ENCODE data around the gene DRAP1. TPM values are rescaled to one million over a fixed set of nuclear protein-coding genes. Genes with fewer than 3 reads are reported as not detected.

Gene DRAP1
- polyA plus RNA-seq, 3 donors, result 65.8 to 84.6 (median 75.8) TPM

- no peak for DNase-seq (ENCODE audit: low read depth in 3 of 3, low spot score in 2 of 3)
Measured at GRCh38 chr11:65900125-65900898, 18.9 kb upstream of the DRAP1 start, which contains the start of gene FOSL1. FOSL1 (minus strand) TSS chr11:65900388; CDS start chr11:65900339, 49 bp downstream.

- no peak for DNase-seq (ENCODE audit: low read depth in 3 of 3, low spot score in 2 of 3)
Measured at GRCh38 chr11:65900899-65901180, 18.4 kb upstream of the DRAP1 start.

- DNase-seq (ENCODE audit: low read depth in 3 of 3, low spot score in 2 of 3), result no peak
Measured at GRCh38 chr11:65903068-65903481, 16.2 kb upstream of the DRAP1 start.

- DNase-seq (ENCODE audit: low read depth in 3 of 3, low spot score in 2 of 3), result no peak
Measured at GRCh38 chr11:65903715-65904114, 15.5 kb upstream of the DRAP1 start.

- DNase-seq (ENCODE audit: low read depth in 3 of 3, low spot score in 2 of 3), result no peak
Measured at GRCh38 chr11:65906602-65907001, 12.6 kb upstream of the DRAP1 start.

GRCh38 chr11:65907878-65908277 lies 11.3 kb upstream of the DRAP1 start:
- no peak for DNase-seq (ENCODE audit: low read depth in 3 of 3, low spot score in 2 of 3)

GRCh38 chr11:65911682-65912568 lies 7.3 kb upstream of the DRAP1 start:
- no peak for DNase-seq (ENCODE audit: low read depth in 3 of 3, low spot score in 2 of 3)

- no peak for DNase-seq (ENCODE audit: low read depth in 3 of 3, low spot score in 2 of 3)
Measured at GRCh38 chr11:65912845-65913244, 6.4 kb upstream of the DRAP1 start.

- no peak for DNase-seq (ENCODE audit: low read depth in 3 of 3, low spot score in 2 of 3)
Measured at GRCh38 chr11:65915101-65915820, 4.0 kb upstream of the DRAP1 start.

- DNase-seq (ENCODE audit: low read depth in 3 of 3, low spot score in 2 of 3), result no peak
Measured at GRCh38 chr11:65915821-65916251, 3.4 kb upstream of the DRAP1 start.

GRCh38 chr11:65916391-65916790 lies 2.8 kb upstream of the DRAP1 start:
- no peak for DNase-seq (ENCODE audit: low read depth in 3 of 3, low spot score in 2 of 3)

GRCh38 chr11:65917077-65917433 lies 2.2 kb upstream of the DRAP1 start:
- no peak for DNase-seq (ENCODE audit: low read depth in 3 of 3, low spot score in 2 of 3)

- DNase-seq (ENCODE audit: low read depth in 3 of 3, low spot score in 2 of 3), result no peak
Measured at GRCh38 chr11:65917434-65918210, 1.6 kb upstream of the DRAP1 start.

- no peak for DNase-seq (ENCODE audit: low read depth in 3 of 3, low spot score in 2 of 3)
Measured at GRCh38 chr11:65918211-65919140, 750 bp upstream of the DRAP1 start, which contains the start of gene C11orf68. C11orf68 (minus strand) TSS chr11:65919062; CDS start chr11:65919031, 31 bp downstream.

- peak in 1 of 3 donors; percentile 18 for DNase-seq (ENCODE audit: low read depth in 3 of 3, low spot score in 2 of 3)
Measured at GRCh38 chr11:65919573-65920371, 546 bp downstream of the DRAP1 start.

- no peak for DNase-seq (ENCODE audit: low read depth in 3 of 3, low spot score in 2 of 3)
Measured at GRCh38 chr11:65920372-65920802, 1.2 kb downstream of the DRAP1 start.

- DNase-seq (ENCODE audit: low read depth in 3 of 3, low spot score in 2 of 3), result no peak
Measured at GRCh38 chr11:65921033-65921555, 1.9 kb downstream of the DRAP1 start.

- DNase-seq (ENCODE audit: low read depth in 3 of 3, low spot score in 2 of 3), result no peak
Measured at GRCh38 chr11:65921876-65922275, 2.6 kb downstream of the DRAP1 start.

Measured in right renal cortex interstitium (tissue), 3 donors.